NCI-H524 treated with DMSO at 0.1 percent for 48 hours (cell line): ENCODE results near the gene WDR37.
"Not testable (repeated sequence)": the region's sequence is repeated elsewhere in the genome, so short reads cannot be mapped to it uniquely, and the experiment has no call there.

Experiments
- DNase-seq: peaks from one replicate; lab custom pipeline; 2025; lab: John Stamatoyannopoulos, UW

WDR37 gene

GRCh38 chr10:1043532-1043995 is 12.6 kb upstream of the WDR37 start:
- DNase-seq: no peak

- no peak for DNase-seq
These were observed 12.0 kb upstream of the WDR37 start for GRCh38 chr10:1044146-1044545.

- DNase-seq: no peak
These were observed 11.2 kb upstream of the WDR37 start for GRCh38 chr10:1044964-1045363.

GRCh38 chr10:1045415-1045814 is 10.8 kb upstream of the WDR37 start:
- no peak for DNase-seq

- no peak for DNase-seq
These were observed 8.2 kb upstream of the WDR37 start for GRCh38 chr10:1047937-1048336.

- no peak for DNase-seq
These were observed 7.8 kb upstream of the WDR37 start for GRCh38 chr10:1048349-1048731.

- DNase-seq: peak; percentile 66
These were observed 7.3 kb upstream of the WDR37 start, which contains the start of gene IDI1 for GRCh38 chr10:1048732-1049424. Gene IDI1, minus strand, starts transcription at chr10:1049119. Its CDS starts 116 bp downstream, at chr10:1049003.

- no peak for DNase-seq
These were observed 6.7 kb upstream of the WDR37 start for GRCh38 chr10:1049425-1049958.

GRCh38 chr10:1050145-1050544 is 6.0 kb upstream of the WDR37 start:
- DNase-seq: no peak

- no peak for DNase-seq
These were observed 5.6 kb upstream of the WDR37 start for GRCh38 chr10:1050554-1050953.

GRCh38 chr10:1054684-1055083 is 1.5 kb upstream of the WDR37 start:
- DNase-seq: no peak

GRCh38 chr10:1057106-1057657 is 997 bp downstream of the WDR37 start:
- no peak for DNase-seq

- no peak for DNase-seq
These were observed 1.8 kb downstream of the WDR37 start for GRCh38 chr10:1058017-1058416.

- no peak for DNase-seq
These were observed 3.7 kb downstream of the WDR37 start for GRCh38 chr10:1059902-1060301.

- DNase-seq: no peak
These were observed 6.0 kb downstream of the WDR37 start for GRCh38 chr10:1061930-1062774.

- no peak for DNase-seq
These were observed 7.2 kb downstream of the WDR37 start for GRCh38 chr10:1063232-1063865.

- no peak for DNase-seq
These were observed 8.7 kb downstream of the WDR37 start for GRCh38 chr10:1064964-1065247.

- DNase-seq: not testable (repeated sequence)
These were observed 10.5 kb downstream of the WDR37 start for GRCh38 chr10:1066734-1067133.

GRCh38 chr10:1068380-1069361 is 12.5 kb downstream of the WDR37 start:
- DNase-seq: no peak

GRCh38 chr10:1070919-1071318 is 14.7 kb downstream of the WDR37 start:
- DNase-seq: no peak

- no peak for DNase-seq
These were observed 18.0 kb downstream of the WDR37 start for GRCh38 chr10:1074052-1074747.
